Measurements from ENCODE around the gene CD200. TPM values are rescaled to one million over a fixed set of nuclear protein-coding genes. Genes with fewer than 3 reads are reported as not detected.

CD200 gene
- total and polyA plus RNA-seq, 8 donors: 6.6 to 58.0 (median 50.2) TPM

DNA sequence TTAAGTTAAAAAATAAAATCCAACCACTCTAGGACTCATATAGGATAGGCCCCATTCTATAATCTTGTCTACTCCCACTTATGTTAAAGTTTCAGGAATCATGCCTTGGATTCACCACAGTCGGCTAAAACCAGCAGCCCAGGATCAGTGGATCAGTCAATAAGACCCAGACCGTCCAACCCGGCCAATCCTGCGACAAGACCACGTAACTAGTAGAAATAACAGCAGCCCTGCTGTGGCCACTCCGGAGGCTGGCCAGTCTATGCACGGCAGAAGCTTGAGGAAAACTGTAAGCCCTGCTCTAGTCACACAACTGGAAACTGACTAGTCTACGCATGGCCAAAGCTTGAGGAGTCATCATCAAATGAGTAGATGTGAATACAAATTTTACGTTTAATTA is 26.1 kb upstream of the CD200 start:
- H3K4me3 ChIP-seq: no peak overlapping the region
- H3K4me1 ChIP-seq: peaks cover 0 to 19% of the 10 kb centered on the region in 2 donors
- DNase-seq (peak in 1 of 4 donors; percentile 61), ATAC-seq (no peak)
- no peaks in the 10 kb centered on the region for H3K36me3 ChIP-seq
- no peaks in the 10 kb centered on the region for H3K27me3 ChIP-seq
- H3K27ac ChIP-seq: no peak overlapping the region
- no peaks in the 10 kb centered on the region for H3K9me3 ChIP-seq
- TF ChIP-seq, protein P1, sequence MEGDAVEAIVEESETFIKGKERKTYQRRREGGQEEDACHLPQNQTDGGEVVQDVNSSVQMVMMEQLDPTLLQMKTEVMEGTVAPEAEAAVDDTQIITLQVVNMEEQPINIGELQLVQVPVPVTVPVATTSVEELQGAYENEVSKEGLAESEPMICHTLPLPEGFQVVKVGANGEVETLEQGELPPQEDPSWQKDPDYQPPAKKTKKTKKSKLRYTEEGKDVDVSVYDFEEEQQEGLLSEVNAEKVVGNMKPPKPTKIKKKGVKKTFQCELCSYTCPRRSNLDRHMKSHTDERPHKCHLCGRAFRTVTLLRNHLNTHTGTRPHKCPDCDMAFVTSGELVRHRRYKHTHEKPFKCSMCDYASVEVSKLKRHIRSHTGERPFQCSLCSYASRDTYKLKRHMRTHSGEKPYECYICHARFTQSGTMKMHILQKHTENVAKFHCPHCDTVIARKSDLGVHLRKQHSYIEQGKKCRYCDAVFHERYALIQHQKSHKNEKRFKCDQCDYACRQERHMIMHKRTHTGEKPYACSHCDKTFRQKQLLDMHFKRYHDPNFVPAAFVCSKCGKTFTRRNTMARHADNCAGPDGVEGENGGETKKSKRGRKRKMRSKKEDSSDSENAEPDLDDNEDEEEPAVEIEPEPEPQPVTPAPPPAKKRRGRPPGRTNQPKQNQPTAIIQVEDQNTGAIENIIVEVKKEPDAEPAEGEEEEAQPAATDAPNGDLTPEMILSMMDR (IDR thresholded peaks at IDR 0.05): no peak
- intact Hi-C loops (cut with DNase I): no loop called here

DNA sequence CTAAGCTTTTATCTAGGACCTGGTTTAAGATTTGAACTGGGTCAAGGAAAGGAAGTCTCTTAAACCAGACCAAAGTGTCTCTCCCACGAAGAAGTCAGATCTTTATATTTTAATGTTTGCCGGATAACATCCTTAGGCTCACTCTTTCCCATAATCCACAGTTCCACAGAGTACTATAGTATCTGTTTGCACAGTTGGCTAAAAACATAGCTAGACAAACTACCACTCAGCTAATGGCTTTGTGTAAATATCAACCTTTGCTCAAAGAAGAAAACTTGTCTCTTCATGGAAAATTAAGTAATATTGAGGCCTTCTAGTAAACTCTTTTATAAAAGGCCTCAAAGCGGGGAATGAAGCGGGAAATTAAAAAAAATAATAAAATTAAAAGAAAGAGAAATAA is 25.4 kb upstream of the CD200 start:
- DNase-seq: no peak
- TF ChIP-seq, protein P1 (IDR thresholded peaks at IDR 0.05): no peak
- Histone ChIP-seq H3K4me1 (peaks cover 0 to 18% of the 10 kb centered on the region in 2 donors), H3K4me3 (no peak overlapping the region), H3K27ac (no peak overlapping the region), H3K36me3 (no peaks in the 10 kb centered on the region), H3K27me3 (no peaks in the 10 kb centered on the region), H3K9me3 (no peaks in the 10 kb centered on the region)
- peak; percentile 33 for ATAC-seq
- intact Hi-C loops (cut with DNase I): no loop called here

DNA sequence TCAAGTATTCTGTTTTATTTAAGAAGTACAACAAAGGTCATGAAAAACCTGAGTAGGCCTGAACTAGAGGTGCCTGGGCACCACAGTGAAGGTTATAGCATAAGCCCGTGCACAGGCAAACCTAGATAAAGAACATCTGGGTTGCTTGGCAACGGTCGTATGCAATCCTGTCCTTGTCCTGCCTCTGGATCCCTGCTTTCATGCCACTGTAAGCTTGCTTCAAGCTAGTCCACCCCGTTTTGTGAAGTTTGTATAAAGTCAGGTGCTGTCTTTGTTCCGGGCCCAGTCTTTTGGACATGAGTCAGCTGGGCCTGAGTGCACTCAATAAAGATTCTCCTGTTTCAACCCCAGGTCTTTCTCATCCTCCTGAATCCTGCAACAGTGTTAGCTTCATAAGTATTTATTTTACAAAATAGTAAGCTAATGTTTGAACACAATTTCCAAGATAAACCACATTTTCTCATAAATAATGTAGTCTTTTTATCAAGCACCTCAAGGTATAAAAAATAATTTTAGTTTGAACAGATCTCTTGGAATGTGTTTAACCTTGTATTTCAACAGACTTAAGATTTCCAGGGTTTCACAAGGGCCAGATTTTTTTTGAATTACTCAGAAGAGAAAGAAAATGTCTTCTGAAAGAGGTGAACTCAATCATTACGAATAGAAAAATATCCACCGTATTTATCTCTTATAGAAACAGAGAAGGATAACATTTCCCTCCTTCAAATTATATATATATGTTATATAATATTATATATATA is 24.6 kb upstream of the CD200 start:
- Histone ChIP-seq H3K36me3 (no peaks in the 10 kb centered on the region), H3K4me3 (no peak overlapping the region), H3K27me3 (no peaks in the 10 kb centered on the region), H3K27ac (no peak overlapping the region), H3K4me1 (peaks cover 0 to 10% of the 10 kb centered on the region in 2 donors), H3K9me3 (no peaks in the 10 kb centered on the region)
- ATAC-seq (peak; percentile 65), DNase-seq (peak in 1 of 4 donors; percentile 60)
- TF ChIP-seq, protein P1 (IDR thresholded peaks at IDR 0.05): no peak
- intact Hi-C loops (cut with DNase I): no loop called here

DNA sequence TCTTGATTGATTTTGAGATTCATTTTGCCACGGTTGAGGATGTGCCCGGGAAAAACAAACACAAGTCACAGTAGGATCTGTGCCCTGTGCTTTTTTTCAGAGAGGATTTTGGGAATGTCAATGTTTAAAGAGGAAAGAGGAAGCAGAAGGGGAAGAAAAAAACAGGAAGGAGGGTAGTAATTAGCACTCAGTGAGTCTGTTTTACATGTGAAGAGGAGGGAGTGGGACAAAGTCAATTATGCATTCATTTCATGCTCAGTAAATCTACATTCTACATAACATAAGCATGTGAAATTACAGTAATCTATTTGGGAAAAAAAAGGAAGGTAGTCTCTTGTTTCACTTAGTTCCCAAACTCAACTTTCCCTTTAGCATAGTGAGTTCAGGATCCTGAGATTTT is 18.3 kb upstream of the CD200 start:
- DNase-seq (no peak), ATAC-seq (no peak)
- Histone ChIP-seq H3K9me3 (peaks cover 0 to 9% of the 10 kb centered on the region in 2 donors), H3K27me3 (no peaks in the 10 kb centered on the region), H3K36me3 (no peaks in the 10 kb centered on the region), H3K27ac (no peak overlapping the region), H3K4me1 (peaks cover 0 to 3% of the 10 kb centered on the region in 2 donors), H3K4me3 (no peak overlapping the region)
- intact Hi-C loops (cut with DNase I): no loop called here
- TF ChIP-seq, protein P1 (IDR thresholded peaks at IDR 0.05): no peak

DNA sequence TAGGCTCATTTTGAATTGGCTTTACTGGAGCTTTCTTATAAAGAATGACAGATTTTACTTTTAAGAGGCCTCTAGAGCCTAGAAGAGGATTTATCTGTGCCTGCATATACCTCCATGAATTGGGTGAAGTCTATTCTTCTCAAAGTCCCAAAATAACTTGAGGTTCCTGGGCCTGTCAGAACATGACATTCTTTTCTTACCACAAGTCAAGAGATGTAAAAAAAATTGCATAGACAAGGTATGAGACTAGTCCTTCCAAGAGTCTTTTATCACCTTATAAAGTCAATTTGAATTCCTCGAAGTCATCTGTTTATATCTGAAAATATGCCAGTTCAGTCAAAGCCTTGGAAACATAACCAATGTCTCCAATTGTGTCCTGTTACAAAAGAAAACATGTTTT is 17.2 kb upstream of the CD200 start:
- intact Hi-C loops (cut with DNase I): no loop called here
- DNase-seq: no peak
- Histone ChIP-seq H3K4me3 (no peak overlapping the region), H3K27ac (no peak overlapping the region), H3K27me3 (no peaks in the 10 kb centered on the region), H3K36me3 (no peaks in the 10 kb centered on the region), H3K4me1 (peaks cover 0 to 8% of the 10 kb centered on the region in 2 donors), H3K9me3 (peaks cover 0 to 9% of the 10 kb centered on the region in 2 donors)
- ATAC-seq: no peak
- TF ChIP-seq, protein P1 (IDR thresholded peaks at IDR 0.05): no peak
